Stimulated activated CD4-positive, alpha-beta T cell treated with anti-CD3 and anti-CD28 coated beads, Interleukin-15, amount 100 ng/mL, for 24 hours (primary cell): ENCODE measurements around the gene UACA.
A peak's percentile ranks its signal among the peaks of the same experiment; 100 is the strongest.

ENCODE experiments used
- DNase-seq: peaks from one replicate; pipeline ENCODE4 v3.0.0-alpha.2; 2020

Gene UACA

GRCh38 chr15:70786996-70787395, 23.6 kb upstream of the UACA start:
- no peak for DNase-seq

GRCh38 chr15:70783610-70784022, 20.3 kb upstream of the UACA start:
- DNase-seq = no peak

- no peak for DNase-seq
These were observed 19.7 kb upstream of the UACA start for GRCh38 chr15:70783041-70783440.

GRCh38 chr15:70781236-70781635, 17.9 kb upstream of the UACA start:
- no peak for DNase-seq

- DNase-seq = no peak
These were observed 15.1 kb upstream of the UACA start for GRCh38 chr15:70778258-70779076.

GRCh38 chr15:70777170-70777926, 14.0 kb upstream of the UACA start:
- no peak for DNase-seq

GRCh38 chr15:70775160-70775559, 11.8 kb upstream of the UACA start:
- DNase-seq = no peak

- DNase-seq = no peak
These were observed 9.0 kb upstream of the UACA start for GRCh38 chr15:70772402-70772801.

GRCh38 chr15:70770863-70771262, 7.5 kb upstream of the UACA start:
- DNase-seq = no peak

GRCh38 chr15:70768257-70768883, 5.0 kb upstream of the UACA start:
- no peak for DNase-seq

GRCh38 chr15:70767667-70768066, 4.3 kb upstream of the UACA start:
- DNase-seq = no peak

- DNase-seq = no peak
These were observed 3.2 kb upstream of the UACA start for GRCh38 chr15:70766597-70766996.

- no peak for DNase-seq
These were observed 2.3 kb upstream of the UACA start for GRCh38 chr15:70765504-70766281.

- peak; percentile 7 for DNase-seq
These were observed 782 bp upstream of the UACA start for GRCh38 chr15:70763950-70764730.

GRCh38 chr15:70762469-70763119, 764 bp downstream of the UACA start:
- DNase-seq = peak; percentile 22

GRCh38 chr15:70761931-70762468, 1.4 kb downstream of the UACA start:
- no peak for DNase-seq

GRCh38 chr15:70761046-70761445, 2.3 kb downstream of the UACA start:
- DNase-seq = no peak

GRCh38 chr15:70758790-70759462, 4.4 kb downstream of the UACA start:
- no peak for DNase-seq

- no peak for DNase-seq
These were observed 5.7 kb downstream of the UACA start for GRCh38 chr15:70757627-70758026.

GRCh38 chr15:70754862-70755261, 8.5 kb downstream of the UACA start:
- no peak for DNase-seq
